Gastroesophageal sphincter (tissue), 4 donors: Measurements from ENCODE around the gene AHNAK2. TPM values are rescaled to one million over a fixed set of nuclear protein-coding genes. Genes with fewer than 3 reads are reported as not detected.

Experiments
- ATAC-seq: fragments of 150-250 bp; one replicate; pipeline ENCODE4 v1.9.1; 2016; ENCODE audit warnings: mild to moderate bottlenecking, moderate library complexity
- H3K27ac ChIP-seq, 4 donors: fragments of 200-600 bp; sonication (generic) in 3 of 4; 1 replicate in 3 of 4; 2 replicates in 1 of 4; pipeline ENCODE4 v1.5.1; 2016 to 2019
- H3K27me3 ChIP-seq: fragments of 200-600 bp; sonication (generic); one replicate; pipeline ENCODE4 v1.5.1; 2019
- H3K36me3 ChIP-seq, 2 donors: fragments of 200-600 bp; sonication (generic); one replicate each; pipeline ENCODE4 v1.5.1; 2019; ENCODE audit warnings: control low read depth in 1 of 2
- H3K4me1 ChIP-seq, 3 donors: fragments of 200-600 bp; sonication (generic); 1 replicate in 2 of 3; 2 replicates in 1 of 3; pipeline ENCODE4 v1.5.1; 2016 to 2019; ENCODE audit warnings: control low read depth in 2 of 3
- H3K4me3 ChIP-seq, 2 donors: fragments of 200-600 bp; sonication (generic); one replicate each; pipeline ENCODE4 v1.5.1; 2019; ENCODE audit warnings: mild to moderate bottlenecking in 1 of 2, moderate library complexity in 1 of 2
- H3K9me3 ChIP-seq, 3 donors: fragments of 200-600 bp; sonication (generic); one replicate each; pipeline ENCODE4 v1.5.1; 2017 to 2019; ENCODE audit warnings: control low read depth in 2 of 3
- EP300 ChIP-seq: sonication (generic); formaldehyde crosslinking; IDR thresholded peaks from one replicate; pipeline ENCODE4 v1.6.1; 2017; ENCODE audit warnings: antibody characterized with exemption, mild to moderate bottlenecking
- POLR2A ChIP-seq, 2 donors: fragments of 450-650 bp; IDR thresholded peaks; one replicate each; pipeline ENCODE4 v1.6.1; 2017; ENCODE audit warnings: antibody characterized with exemption in 2 of 2, mild to moderate bottlenecking in 2 of 2, moderate library complexity in 1 of 2
- POLR2AphosphoS5 ChIP-seq: sonication (generic); formaldehyde crosslinking; IDR thresholded peaks from one replicate; pipeline ENCODE4 v1.6.1; 2017; ENCODE audit warnings: antibody characterized with exemption
- WGBS, 2 donors: methylation state at CpG; one replicate each; pipeline ENCODE4 v1.1.5; 2018; ENCODE audit warnings: low coverage in 1 of 2; 5-methylcytosine and 5-hydroxymethylcytosine counted together
- total RNA-seq, 4 donors: library from RNA; depleted of rRNA; stranded (reverse); fragments of >200 nt; gene quantifications; one replicate each; pipeline ENCODE4 v1.1.0, GENCODE V29; 2016
- TF ChIP-seq, protein P1 (sequence below), 4 experiments: fragments of 200-600 bp in 2 of 4; fragments of 450-650 bp in 2 of 4; sonication (generic) in 1 of 4; IDR thresholded peaks; one replicate each; pipeline ENCODE4 v1.5.1; 2017 to 2019; ENCODE audit warnings: antibody characterized with exemption in 4 of 4, mild to moderate bottlenecking in 2 of 4, moderate library complexity in 2 of 4

The AHNAK2 gene
- total RNA-seq, 4 donors from 2014 or later: 105 to 529 (median 239) TPM

GRCh38 chr14:104993808-104994591 lies 15.8 kb upstream of the AHNAK2 start:
- Histone ChIP-seq H3K27ac (no peak overlapping the region), H3K9me3 (no peaks in the 10 kb centered on the region), H3K36me3 (peaks cover 0 to 72% of the 10 kb centered on the region in 2 donors), H3K4me3 (no peak overlapping the region), H3K27me3 (no peaks in the 10 kb centered on the region), H3K4me1 (no peaks in the 10 kb centered on the region)
- TF ChIP-seq POLR2AphosphoS5 (no peak), POLR2A (IDR thresholded peaks at IDR 0.05) (no peak), EP300 (no peak)
- TF ChIP-seq, protein P1, sequence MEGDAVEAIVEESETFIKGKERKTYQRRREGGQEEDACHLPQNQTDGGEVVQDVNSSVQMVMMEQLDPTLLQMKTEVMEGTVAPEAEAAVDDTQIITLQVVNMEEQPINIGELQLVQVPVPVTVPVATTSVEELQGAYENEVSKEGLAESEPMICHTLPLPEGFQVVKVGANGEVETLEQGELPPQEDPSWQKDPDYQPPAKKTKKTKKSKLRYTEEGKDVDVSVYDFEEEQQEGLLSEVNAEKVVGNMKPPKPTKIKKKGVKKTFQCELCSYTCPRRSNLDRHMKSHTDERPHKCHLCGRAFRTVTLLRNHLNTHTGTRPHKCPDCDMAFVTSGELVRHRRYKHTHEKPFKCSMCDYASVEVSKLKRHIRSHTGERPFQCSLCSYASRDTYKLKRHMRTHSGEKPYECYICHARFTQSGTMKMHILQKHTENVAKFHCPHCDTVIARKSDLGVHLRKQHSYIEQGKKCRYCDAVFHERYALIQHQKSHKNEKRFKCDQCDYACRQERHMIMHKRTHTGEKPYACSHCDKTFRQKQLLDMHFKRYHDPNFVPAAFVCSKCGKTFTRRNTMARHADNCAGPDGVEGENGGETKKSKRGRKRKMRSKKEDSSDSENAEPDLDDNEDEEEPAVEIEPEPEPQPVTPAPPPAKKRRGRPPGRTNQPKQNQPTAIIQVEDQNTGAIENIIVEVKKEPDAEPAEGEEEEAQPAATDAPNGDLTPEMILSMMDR (IDR thresholded peaks at IDR 0.05): no peak
- 67 to 68% methylated on average over 1 to 6 of the region's 22 CpGs for WGBS, 2 donors
- no peak for ATAC-seq

DNA sequence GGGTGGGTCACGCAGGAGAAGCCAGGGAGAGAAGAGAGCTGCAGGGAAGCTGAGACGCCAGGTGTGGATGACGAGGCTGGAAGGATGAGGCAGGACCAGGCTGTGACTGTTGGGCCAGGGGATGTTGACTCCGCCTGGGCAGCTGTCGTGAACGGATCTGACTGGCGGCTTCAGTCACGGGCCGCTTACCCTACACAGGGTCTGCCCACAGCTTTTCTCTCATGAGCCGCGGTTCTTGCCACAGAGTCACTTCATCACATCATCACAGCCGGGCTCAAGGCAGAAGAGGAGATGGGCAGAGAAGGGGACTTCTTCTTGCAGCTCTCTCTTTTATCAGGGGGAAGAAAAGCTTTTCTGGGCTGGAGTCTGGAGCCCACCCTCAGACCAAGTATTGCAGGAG lies 15.1 kb upstream of the AHNAK2 start:
- ATAC-seq: no peak
- Histone ChIP-seq H3K36me3 (peaks cover 0 to 73% of the 10 kb centered on the region in 2 donors), H3K27ac (no peak overlapping the region), H3K27me3 (no peaks in the 10 kb centered on the region), H3K4me1 (no peaks in the 10 kb centered on the region), H3K4me3 (no peak overlapping the region), H3K9me3 (no peaks in the 10 kb centered on the region)
- 85 to 87% methylated on average over 2 to 9 of the region's 12 CpGs for WGBS, 2 donors
- TF ChIP-seq EP300: no peak
- TF ChIP-seq POLR2A (IDR thresholded peaks at IDR 0.05): no peak
- TF ChIP-seq POLR2AphosphoS5: no peak
- TF ChIP-seq, protein P1 (IDR thresholded peaks at IDR 0.05): no peak

- 97 to 100% methylated on average over 4 to 11 of the region's 11 CpGs for WGBS, 2 donors
- Histone ChIP-seq H3K9me3 (no peaks in the 10 kb centered on the region), H3K27me3 (no peaks in the 10 kb centered on the region), H3K4me3 (no peak overlapping the region), H3K27ac (no peak overlapping the region), H3K36me3 (peaks cover 0 to 73% of the 10 kb centered on the region in 2 donors), H3K4me1 (no peaks in the 10 kb centered on the region)
- TF ChIP-seq POLR2A (IDR thresholded peaks at IDR 0.05) (no peak), POLR2AphosphoS5 (no peak), EP300 (no peak)
- TF ChIP-seq, protein P1 (IDR thresholded peaks at IDR 0.05): no peak
- no peak for ATAC-seq
These were observed 14.3 kb upstream of the AHNAK2 start for GRCh38 chr14:104992501-104992900.

DNA sequence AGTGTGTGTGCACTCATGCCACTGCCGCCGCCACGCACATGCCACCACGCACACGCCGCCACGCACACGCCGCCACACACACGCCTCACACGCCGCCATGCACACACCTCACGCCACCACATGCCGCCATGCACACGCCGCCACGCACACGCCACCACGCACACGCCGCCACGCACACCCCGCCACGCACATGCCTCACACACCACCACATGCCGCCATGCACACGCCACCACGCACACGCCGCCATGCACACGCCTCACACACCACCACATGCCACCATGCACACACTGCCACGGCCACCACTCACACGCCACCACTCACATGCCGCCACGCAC lies 13.7 kb upstream of the AHNAK2 start:
- H3K4me3 ChIP-seq: no peak overlapping the region
- H3K27me3 ChIP-seq: no peaks in the 10 kb centered on the region
- peaks cover 0 to 4% (median 0%) of the 10 kb centered on the region in 3 donors for H3K4me1 ChIP-seq
- no peak for TF ChIP-seq POLR2A (IDR thresholded peaks at IDR 0.05)
- TF ChIP-seq POLR2AphosphoS5: no peak
- TF ChIP-seq, protein P1 (IDR thresholded peaks at IDR 0.05): no peak
- no peak for TF ChIP-seq EP300
- no peak overlapping the region for H3K27ac ChIP-seq
- WGBS, 2 donors: 94 to 96% methylated on average over 12 to 16 of the region's 34 CpGs
- no peaks in the 10 kb centered on the region for H3K9me3 ChIP-seq
- ATAC-seq: no peak
- peaks cover 0 to 73% of the 10 kb centered on the region in 2 donors for H3K36me3 ChIP-seq

- WGBS, 2 donors: 77% methylated on average over 6 of the region's 7 CpGs; no CpG with 5 or more reads in 1 of the 2 donors
- TF ChIP-seq POLR2A (IDR thresholded peaks at IDR 0.05): no peak
- no peak for TF ChIP-seq POLR2AphosphoS5
- TF ChIP-seq, protein P1 (IDR thresholded peaks at IDR 0.05): no peak
- no peak for TF ChIP-seq EP300
- H3K27ac ChIP-seq: no peak overlapping the region
- ATAC-seq: no peak
- no peaks in the 10 kb centered on the region for H3K9me3 ChIP-seq
- peaks cover 0 to 54% of the 10 kb centered on the region in 2 donors for H3K36me3 ChIP-seq
- H3K4me1 ChIP-seq: peaks cover 0 to 19% (median 6%) of the 10 kb centered on the region in 3 donors
- no peaks in the 10 kb centered on the region for H3K27me3 ChIP-seq
- no peak overlapping the region for H3K4me3 ChIP-seq
These were observed 11.8 kb upstream of the AHNAK2 start for GRCh38 chr14:104989951-104990303.
